H1 (cell line): ENCODE results near the gene ACSL6. TPM values are rescaled to one million over a fixed set of nuclear protein-coding genes. Genes with fewer than 3 reads are reported as not detected.

Experiments used
- CTCF ChIA-PET: fragments of 300-600 bp; sonication (Branson Sonifier 250); formaldehyde crosslinking; loops from one replicate; lab custom pipeline; 2021; ENCODE audit not compliant: partially characterized antibody; lab: Charles Lee
- POLR2A ChIA-PET: fragments of 300-600 bp; sonication (Branson Sonifier 250); formaldehyde crosslinking; loops from one replicate; lab custom pipeline; 2021; ENCODE audit warnings: inconsistent platforms; ENCODE audit not compliant: partially characterized antibody; lab: Charles Lee
- DNase-seq, 2 experiments: peaks; one replicate each; pipeline versions ENCODE4 v3.0.0 to v3.0.0-alpha.2; 2010 to 2022; ENCODE audit warnings: low spot score in 2 of 2, low read depth in 1 of 2, mixed read lengths in 1 of 2
- FAIRE-seq: peaks from 2 replicates; lab custom pipeline; 2011; peaks lifted over from hg19 to GRCh38; lab: Jason Lieb, UNC
- H2AFZ ChIP-seq: 2 replicates; pipeline ENCODE4 v1.8.1; 2012; ENCODE audit warnings: low read length, inconsistent platforms
- H2AK5ac ChIP-seq: 2 replicates; pipeline ENCODE4 v1.6.1; 2013; ENCODE audit warnings: low read depth, low read length
- H2BK120ac ChIP-seq: replicated peaks from 2 replicates; pipeline ENCODE3; 2013; ENCODE audit warnings: low read depth, low read length, inconsistent platforms
- H2BK12ac ChIP-seq: 2 replicates; pipeline ENCODE4 v1.6.1; 2013; ENCODE audit warnings: low read depth, low read length
- H2BK15ac ChIP-seq: 2 replicates; pipeline ENCODE4 v1.6.1; 2013; ENCODE audit warnings: low read length
- H2BK20ac ChIP-seq: 2 replicates; pipeline ENCODE4 v1.6.1; 2013; ENCODE audit warnings: low read length
- H2BK5ac ChIP-seq: 2 replicates; pipeline ENCODE4 v1.6.1; 2013; ENCODE audit warnings: low read depth, low read length
- H3K14ac ChIP-seq: 2 replicates; pipeline ENCODE4 v1.6.1; 2013; ENCODE audit warnings: inconsistent platforms; ENCODE audit not compliant: insufficient read length
- H3K18ac ChIP-seq: 2 replicates; pipeline ENCODE4 v1.6.1; 2013; ENCODE audit warnings: low read length; ENCODE audit errors: extremely low read depth
- H3K23ac ChIP-seq: 2 replicates; pipeline ENCODE4 v1.6.1; 2013; ENCODE audit warnings: inconsistent platforms; ENCODE audit not compliant: insufficient read length
- H3K23me2 ChIP-seq: 2 replicates; pipeline ENCODE4 v1.6.1; 2013; ENCODE audit warnings: low read depth, low read length
- H3K27ac ChIP-seq: 2 replicates; pipeline ENCODE4 v1.6.1; 2011; ENCODE audit warnings: low read depth, low read length, inconsistent platforms
- H3K27me3 ChIP-seq, 4 experiments: replicated peaks in 1 of 4; 1 replicate in 1 of 4; 2 replicates in 3 of 4; pipeline versions ENCODE4 v1.6.1 to v1.8.1; 2011 to 2013; ENCODE audit warnings: low read length in 3 of 4, mild to moderate bottlenecking in 3 of 4, inconsistent platforms in 2 of 4, mixed read lengths in 2 of 4, moderate library complexity in 1 of 4; ENCODE audit not compliant: control insufficient read depth in 3 of 4, insufficient read depth in 3 of 4; ENCODE audit errors: extremely low read depth in 1 of 4
- H3K36me3 ChIP-seq, 4 experiments: 2 replicates each; pipeline versions ENCODE4 v1.6.1 to v1.8.1; 2011 to 2013; ENCODE audit warnings: mild to moderate bottlenecking in 4 of 4, low read length in 3 of 4, moderate library complexity in 2 of 4, control low read depth in 1 of 4, inconsistent platforms in 1 of 4; ENCODE audit not compliant: insufficient read depth in 4 of 4, control insufficient read depth in 2 of 4
- H3K4ac ChIP-seq: replicated peaks from 2 replicates; pipeline ENCODE3; 2013; ENCODE audit warnings: low read length, low read depth, mixed read lengths, inconsistent platforms; ENCODE audit not compliant: insufficient read length
- H3K4me1 ChIP-seq, 4 experiments: replicated peaks in 1 of 4; 1 replicate in 1 of 4; 2 replicates in 3 of 4; pipeline versions ENCODE4 v1.6.1 to v1.8.1; 2011 to 2013; ENCODE audit warnings: low read length in 3 of 4, inconsistent platforms in 2 of 4, mixed read lengths in 1 of 4; ENCODE audit not compliant: insufficient read depth in 4 of 4, control insufficient read depth in 3 of 4
- H3K4me2 ChIP-seq, 2 experiments: 2 replicates each; pipeline versions ENCODE4 v1.6.1 to v1.8.1; 2011 to 2013; ENCODE audit warnings: low read depth in 2 of 2, low read length in 2 of 2, control low read depth in 1 of 2, inconsistent platforms in 1 of 2, mild to moderate bottlenecking in 1 of 2; ENCODE audit not compliant: insufficient read depth in 1 of 2
- H3K4me3 ChIP-seq, 4 experiments: fragments of 200-600, 300-600 bp in 1 of 4; sonication (generic), shearing (Covaris generic), sonication (Bioruptor Twin) in 1 of 4; 2 replicates each; pipeline versions ENCODE4 v1.5.1 to v1.8.1; 2011 to 2016; ENCODE audit warnings: low read length in 4 of 4, low read depth in 3 of 4, control low read depth in 2 of 4, inconsistent platforms in 2 of 4, mild to moderate bottlenecking in 2 of 4, mixed read lengths in 1 of 4, moderate library complexity in 1 of 4; ENCODE audit not compliant: insufficient read depth in 2 of 4; ENCODE audit errors: extremely low read depth in 1 of 4
- H3K56ac ChIP-seq: replicated peaks from 2 replicates; pipeline ENCODE3; 2013; ENCODE audit warnings: low read depth, mild to moderate bottlenecking, mixed read lengths, low read length, inconsistent platforms; ENCODE audit not compliant: insufficient read length
- H3K79me1 ChIP-seq: 2 replicates; pipeline ENCODE4 v1.6.1; 2013; ENCODE audit warnings: low read depth, low read length, control low read depth
- H3K79me2 ChIP-seq, 2 experiments: 2 replicates each; pipeline versions ENCODE4 v1.6.1 to v1.8.1; 2012 to 2013; ENCODE audit warnings: low read length in 2 of 2, mild to moderate bottlenecking in 2 of 2, inconsistent platforms in 1 of 2; ENCODE audit not compliant: insufficient read depth in 2 of 2, control insufficient read depth in 1 of 2
- H3K9ac ChIP-seq, 4 experiments: replicated peaks in 1 of 4; 1 replicate in 1 of 4; 2 replicates in 3 of 4; pipeline versions ENCODE4 v1.6.1 to v1.8.1; 2011 to 2013; ENCODE audit warnings: low read depth in 3 of 4, low read length in 3 of 4, control low read depth in 2 of 4, mild to moderate bottlenecking in 2 of 4, moderate library complexity in 2 of 4, inconsistent platforms in 1 of 4; ENCODE audit errors: extremely low read depth in 1 of 4
- H3K9me3 ChIP-seq, 2 experiments: 2 replicates each; pipeline versions ENCODE4 v1.6.1 to v1.8.1; 2012 to 2013; ENCODE audit warnings: mild to moderate bottlenecking in 2 of 2, moderate library complexity in 2 of 2, control low read depth in 1 of 2, inconsistent platforms in 1 of 2, low read depth in 1 of 2, low read length in 1 of 2, mixed read lengths in 1 of 2; ENCODE audit not compliant: insufficient read depth in 2 of 2
- H4K20me1 ChIP-seq, 2 experiments: replicated peaks in 1 of 2; 2 replicates each; pipeline versions ENCODE3 to v1.8.1; 2011 to 2013; ENCODE audit warnings: inconsistent platforms in 2 of 2, low read length in 2 of 2, mild to moderate bottlenecking in 1 of 2; ENCODE audit not compliant: insufficient read depth in 2 of 2, control insufficient read depth in 1 of 2
- H4K5ac ChIP-seq: 2 replicates; pipeline ENCODE4 v1.6.1; 2013; ENCODE audit warnings: low read length, low read depth, mixed read lengths, inconsistent platforms; ENCODE audit not compliant: insufficient read length
- H4K8ac ChIP-seq: 2 replicates; pipeline ENCODE4 v1.8.0; 2013; ENCODE audit warnings: mild to moderate bottlenecking, moderate library complexity, low read length, inconsistent platforms; ENCODE audit not compliant: insufficient read depth; ENCODE audit errors: extremely low read depth
- H4K91ac ChIP-seq: replicated peaks from 2 replicates; pipeline ENCODE3; 2013; ENCODE audit warnings: low read length, mixed read lengths, inconsistent platforms; ENCODE audit not compliant: insufficient read length
- ASH2L ChIP-seq: fragments of 200-600, 300-600 bp; sonication (generic); IDR thresholded peaks from one replicate; pipeline ENCODE4 v1.7.1; 2017; ENCODE audit warnings: low read length
- ATF2 ChIP-seq: IDR thresholded peaks from 2 replicates; pipeline ENCODE4 v1.6.1; 2012; ENCODE audit warnings: low read length, inconsistent platforms
- CBX5 ChIP-seq: fragments of 300-800, 300-1000 bp; sonication (generic); IDR thresholded peaks from 2 replicates; pipeline ENCODE4 v1.7.1; 2016; ENCODE audit warnings: antibody characterized with exemption, low read length, low read depth
- CHD1 ChIP-seq: IDR thresholded peaks from 2 replicates; pipeline ENCODE4 v1.6.1; 2012; ENCODE audit warnings: low read depth, low read length, improper control_type of control experiment
- EP300 ChIP-seq, 2 experiments: IDR thresholded peaks; 1 replicate in 1 of 2; 2 replicates in 1 of 2; pipeline ENCODE4 v1.6.1; 2011 to 2012; ENCODE audit warnings: low read depth in 2 of 2, low read length in 2 of 2, mild to moderate bottlenecking in 2 of 2, borderline replicate concordance in 1 of 2, inconsistent platforms in 1 of 2, moderate library complexity in 1 of 2
- GTF2F1 ChIP-seq: IDR thresholded peaks from 2 replicates; pipeline ENCODE4 v1.6.1; 2012; ENCODE audit warnings: low read depth, low read length, improper control_type of control experiment, borderline replicate concordance
- KDM4A ChIP-seq: IDR thresholded peaks from one replicate; pipeline ENCODE4 v1.7.1; 2012; ENCODE audit warnings: low read depth, mild to moderate bottlenecking, moderate library complexity, low read length, inconsistent platforms; ENCODE audit not compliant: severe bottlenecking
- NRF1 ChIP-seq: IDR thresholded peaks from 2 replicates; pipeline ENCODE4 v1.6.1; 2011; ENCODE audit warnings: mild to moderate bottlenecking, low read depth, low read length, improper control_type of control experiment
- RBBP5 ChIP-seq: IDR thresholded peaks from 2 replicates; pipeline ENCODE4 v1.7.1; 2012; ENCODE audit warnings: low read depth, mild to moderate bottlenecking, inconsistent platforms, low read length, moderate library complexity, borderline replicate concordance
- RFX5 ChIP-seq: IDR thresholded peaks from 2 replicates; pipeline ENCODE4 v1.6.1; 2011; ENCODE audit warnings: low read depth, low read length, improper control_type of control experiment, borderline replicate concordance
- SAP30 ChIP-seq: fragments of 300-600 bp; sonication (generic); IDR thresholded peaks from 2 replicates; pipeline ENCODE4 v1.7.1; 2012; ENCODE audit warnings: low read length, moderate library complexity, mild to moderate bottlenecking, inconsistent platforms; ENCODE audit not compliant: insufficient read depth, insufficient replicate concordance
- TAF1 ChIP-seq: IDR thresholded peaks from 2 replicates; pipeline ENCODE4 v1.6.1; 2011; ENCODE audit warnings: mild to moderate bottlenecking, low read depth, low read length
- TCF12 ChIP-seq: IDR thresholded peaks from 2 replicates; pipeline ENCODE4 v1.6.1; 2011; ENCODE audit warnings: low read depth, mild to moderate bottlenecking, low read length
- TEAD4 ChIP-seq: IDR thresholded peaks from 2 replicates; pipeline ENCODE4 v1.6.1; 2012; ENCODE audit warnings: low read depth, low read length, inconsistent platforms, mixed read lengths
- polyA plus RNA-seq, 7 experiments: library from polyadenylated mRNA; depleted of rRNA in 3 of 7; stranded (reverse) in 5 of 7; unstranded in 2 of 7; fragments of >200 nt in 5 of 7; fragments of 200-250 nt in 2 of 7; gene quantifications; 1 replicate in 5 of 7; 2 replicates in 1 of 7; 4 replicates in 1 of 7; pipeline versions ENCODE4 v1.2.1 to v1.2.3, GENCODE V29; 2011 to 2013; ENCODE audit warnings: missing spikeins in 2 of 7, mixed read lengths in 2 of 7
- total RNA-seq: library from RNA; stranded (reverse); fragmentation: NEBNext Ultra II Directional; extraction: Animal tissue kit (Norgen Biotek cat#: 25700); gene quantifications from 2 replicates; pipeline ENCODE4 v1.2.1, GENCODE V29; 2021

The ACSL6 gene
- total and polyA plus RNA-seq, 2 of the 8 experiments (the other 6 are each of a cell fraction or from before 2014, with no cell fraction given): 2.3 to 2.4 TPM

- H3K79me1 ChIP-seq: no peaks in the 10 kb centered on the region
- no peak overlapping the region for H2BK12ac ChIP-seq
- no peak overlapping the region for H4K91ac ChIP-seq
- H2BK20ac ChIP-seq: no peak overlapping the region
- FAIRE-seq (no peak), DNase-seq (no peak)
- no peak overlapping the region for H3K4ac ChIP-seq
- no peak overlapping the region for H3K23ac ChIP-seq
- no peaks in the 10 kb centered on the region for H4K20me1 ChIP-seq
- H2BK5ac ChIP-seq: no peak overlapping the region
- H3K14ac ChIP-seq: no peak overlapping the region
- H3K4me1 ChIP-seq: no peaks in the 10 kb centered on the region
- H3K23me2 ChIP-seq: no peaks in the 10 kb centered on the region
- no peak overlapping the region for H3K27ac ChIP-seq
- no peak overlapping the region for H4K8ac ChIP-seq
- ChIA-PET POLR2A (no interaction called here), CTCF (interaction anchor here (0.6 kb wide), 1 partner anchor 211 kb away, joined by 4 read pairs; no protein-coding TSS in a partner anchor)
- H3K18ac ChIP-seq: no peak overlapping the region
- H2BK15ac ChIP-seq: no peak overlapping the region
- H3K27me3 ChIP-seq: no peaks in the 10 kb centered on the region
- H3K56ac ChIP-seq: no peak overlapping the region
- no peak overlapping the region for H2AK5ac ChIP-seq
- no peak overlapping the region for H4K5ac ChIP-seq
- no peak overlapping the region for H3K4me2 ChIP-seq
- no peaks in the 10 kb centered on the region for H3K36me3 ChIP-seq
- no peak overlapping the region for H2BK120ac ChIP-seq
- no peak overlapping the region for H2AFZ ChIP-seq
- H3K9me3 ChIP-seq: no peaks in the 10 kb centered on the region
- no peak overlapping the region for H3K4me3 ChIP-seq
- no peaks in the 10 kb centered on the region for H3K79me2 ChIP-seq
- no peak overlapping the region for H3K9ac ChIP-seq
- TF ChIP-seq RBBP5 (no peak), GTF2F1 (no peak), ASH2L (no peak), CHD1 (no peak), NRF1 (no peak), SAP30 (no peak), TCF12 (no peak), ATF2 (no peak), TAF1 (no peak), EP300 (IDR thresholded peaks at IDR 0.05; ENCODE audit: borderline replicate concordance in 1 of 2, low read depth in 2 of 2, low read length in 2 of 2) (no peak), TEAD4 (no peak), KDM4A (no peak), RFX5 (no peak), CBX5 (no peak)
Measured at GRCh38 chr5:132032196-132032595, 20.7 kb upstream of the ACSL6 start.
